Mesendoderm (in vitro differentiated cells): ENCODE data around the gene TNFRSF6B.

Source experiments
- DNase-seq: peaks from one replicate; pipeline ENCODE4 v3.0.0; 2013
- H2AK5ac ChIP-seq: 2 replicates; pipeline ENCODE4 v1.6.1; 2013; ENCODE audit warnings: low read length, inconsistent platforms
- H2BK120ac ChIP-seq: 2 replicates; pipeline ENCODE4 v1.6.1; 2013; ENCODE audit warnings: low read depth, mild to moderate bottlenecking, low read length, moderate library complexity, mixed read lengths
- H2BK15ac ChIP-seq: replicated peaks from 2 replicates; pipeline ENCODE4 v1.6.1; 2013; ENCODE audit warnings: low read depth, mild to moderate bottlenecking, moderate library complexity
- H2BK5ac ChIP-seq: 2 replicates; pipeline ENCODE4 v1.6.1; 2013; ENCODE audit warnings: low read length, inconsistent platforms
- H3K18ac ChIP-seq: 2 replicates; pipeline ENCODE4 v1.6.1; 2013; ENCODE audit warnings: mild to moderate bottlenecking, low read length, mixed read lengths
- H3K23ac ChIP-seq: one replicate; pipeline ENCODE4 v1.6.1; 2013; ENCODE audit warnings: low read length
- H3K27ac ChIP-seq: 2 replicates; pipeline ENCODE4 v1.5.1; 2013; ENCODE audit warnings: low read depth, mild to moderate bottlenecking, inconsistent platforms, low read length, moderate library complexity
- H3K27me3 ChIP-seq: 2 replicates; pipeline ENCODE4 v1.6.1; 2013; ENCODE audit warnings: low read length, control low read depth, mild to moderate bottlenecking, inconsistent platforms; ENCODE audit not compliant: insufficient read depth, poor library complexity
- H3K36me3 ChIP-seq: 2 replicates; pipeline ENCODE4 v1.6.1; 2013; ENCODE audit warnings: low read length, inconsistent platforms; ENCODE audit not compliant: control insufficient read depth, insufficient read depth
- H3K4ac ChIP-seq: one replicate; pipeline ENCODE4 v1.6.1; 2013; ENCODE audit warnings: low read depth, mild to moderate bottlenecking, low read length, moderate library complexity
- H3K4me1 ChIP-seq: 2 replicates; pipeline ENCODE4 v1.6.1; 2013; ENCODE audit warnings: low read depth, low read length, inconsistent platforms; ENCODE audit not compliant: control insufficient read depth
- H3K4me2 ChIP-seq: 2 replicates; pipeline ENCODE4 v1.6.1; 2013; ENCODE audit warnings: low read length
- H3K4me3 ChIP-seq: 2 replicates; pipeline ENCODE4 v1.5.1; 2013; ENCODE audit warnings: mild to moderate bottlenecking, low read length
- H3K56ac ChIP-seq: one replicate; pipeline ENCODE4 v1.6.1; 2013; ENCODE audit warnings: low read length
- H3K79me1 ChIP-seq: 2 replicates; pipeline ENCODE4 v1.6.1; 2013; ENCODE audit warnings: low read length, inconsistent platforms
- H3K79me2 ChIP-seq: 2 replicates; pipeline ENCODE4 v1.6.1; 2013; ENCODE audit warnings: mild to moderate bottlenecking, low read length; ENCODE audit not compliant: control insufficient read depth, insufficient read depth
- H3K9ac ChIP-seq: 2 replicates; pipeline ENCODE4 v1.6.1; 2013; ENCODE audit warnings: low read length, inconsistent platforms
- H4K5ac ChIP-seq: one replicate; pipeline ENCODE4 v1.6.1; 2013; ENCODE audit warnings: low read length
- H4K8ac ChIP-seq: one replicate; pipeline ENCODE4 v1.6.1; 2013; ENCODE audit warnings: low read depth, mild to moderate bottlenecking, control low read depth, low read length, moderate library complexity
- WGBS: extraction: QIAGEN DNeasy Blood & Tissue Kit; methylation state at CpG from one replicate; pipeline ENCODE4 v1.1.7; 2013; ENCODE audit warnings: low lambda C conversion rate, missing lambda C conversion rate; ENCODE audit not compliant: insufficient coverage; ENCODE audit errors: extremely low coverage; 5-methylcytosine and 5-hydroxymethylcytosine counted together

The TNFRSF6B gene

DNA sequence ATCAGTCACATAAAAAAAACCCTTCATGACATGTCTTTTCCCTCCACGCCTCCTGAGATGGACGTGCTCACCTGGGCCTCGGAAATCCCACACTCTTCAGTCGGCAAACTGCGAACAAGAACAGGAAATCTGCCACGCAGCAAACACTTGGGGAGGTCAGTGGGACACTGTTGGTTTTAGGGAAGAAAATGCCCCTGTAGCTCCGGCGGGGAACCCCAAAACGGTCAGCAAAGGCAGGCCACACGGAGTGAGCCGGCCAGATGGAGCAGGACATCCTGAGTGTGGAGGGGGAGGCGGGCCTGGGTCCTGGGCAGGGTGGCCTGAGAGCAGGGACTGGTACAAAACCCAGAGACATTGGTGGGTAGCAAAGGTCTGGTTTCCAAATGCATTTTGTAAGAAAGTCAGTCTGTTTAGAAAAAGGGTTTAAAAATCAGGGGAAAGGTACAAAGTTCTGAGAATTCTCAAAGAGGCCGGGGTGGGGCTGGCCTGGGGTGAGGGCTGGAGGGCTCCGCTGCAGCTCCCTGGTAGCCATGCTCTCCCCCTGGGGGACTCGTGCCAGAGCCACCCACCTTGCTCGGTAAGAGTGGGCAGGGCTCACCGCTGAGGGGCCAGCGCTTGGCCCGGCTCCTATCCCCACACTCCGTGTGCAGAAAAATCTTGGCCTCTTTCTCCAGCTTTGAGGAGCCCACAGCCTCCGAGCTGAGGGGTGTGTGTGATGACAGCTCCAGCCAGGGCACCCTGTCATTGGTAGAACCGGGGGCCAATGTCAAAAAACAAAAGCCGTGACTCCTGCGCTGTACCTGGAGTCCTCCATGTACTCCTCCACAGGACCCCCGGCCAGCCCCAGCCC lies 48.3 kb downstream of the TNFRSF6B start:
- Histone ChIP-seq H3K23ac (no peak overlapping the region), H2BK15ac (no peak overlapping the region), H3K4ac (no peak overlapping the region), H3K79me1 (no peaks in the 10 kb centered on the region), H4K8ac (no peak overlapping the region), H2BK5ac (no peak overlapping the region), H3K4me3 (no peak overlapping the region), H3K4me2 (no peak overlapping the region), H3K27ac (no peak overlapping the region), H2AK5ac (no peak overlapping the region), H3K27me3 (no peaks in the 10 kb centered on the region), H3K18ac (no peak overlapping the region), H3K36me3 (no peaks in the 10 kb centered on the region), H4K5ac (no peak overlapping the region), H3K56ac (no peak overlapping the region), H2BK120ac (no peak overlapping the region), H3K9ac (no peak overlapping the region), H3K79me2 (no peaks in the 10 kb centered on the region), H3K4me1 (no peaks in the 10 kb centered on the region)
- no peak for DNase-seq
- WGBS = no CpG with 5 or more reads among the region's 25 CpGs

DNA sequence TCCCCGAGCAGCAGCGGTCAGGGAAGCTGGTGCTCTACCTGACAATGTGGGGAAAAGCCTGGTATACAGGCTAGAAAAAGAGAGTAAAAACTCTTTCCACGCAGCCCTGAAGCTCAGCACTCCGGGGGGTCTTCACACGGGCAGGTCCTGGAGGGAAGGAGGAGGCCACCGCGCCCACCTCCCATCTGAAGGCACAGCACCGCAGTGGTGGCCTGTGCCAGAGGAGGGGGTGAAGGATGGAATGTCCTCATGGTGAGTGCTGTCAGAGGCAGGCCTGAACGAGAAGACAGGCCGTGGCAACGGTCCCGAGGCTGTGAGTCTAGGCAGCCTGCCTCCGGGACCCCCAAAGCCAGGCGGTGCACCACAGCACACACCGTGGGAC lies 49.0 kb downstream of the TNFRSF6B start:
- no peaks in the 10 kb centered on the region for H3K27me3 ChIP-seq
- H3K4me1 ChIP-seq = no peaks in the 10 kb centered on the region
- H3K79me2 ChIP-seq = no peaks in the 10 kb centered on the region
- H4K8ac ChIP-seq = no peak overlapping the region
- no CpG with 5 or more reads among the region's 15 CpGs for WGBS
- H2BK5ac ChIP-seq = no peak overlapping the region
- H2AK5ac ChIP-seq = no peak overlapping the region
- H3K4me3 ChIP-seq = no peak overlapping the region
- no peak overlapping the region for H3K56ac ChIP-seq
- H3K27ac ChIP-seq = no peak overlapping the region
- H3K36me3 ChIP-seq = no peaks in the 10 kb centered on the region
- no peak overlapping the region for H3K23ac ChIP-seq
- H2BK120ac ChIP-seq = no peak overlapping the region
- H3K79me1 ChIP-seq = no peaks in the 10 kb centered on the region
- H2BK15ac ChIP-seq = no peak overlapping the region
- no peak overlapping the region for H3K18ac ChIP-seq
- H3K4ac ChIP-seq = no peak overlapping the region
- H3K9ac ChIP-seq = no peak overlapping the region
- no peak overlapping the region for H4K5ac ChIP-seq
- DNase-seq = no peak
- H3K4me2 ChIP-seq = no peak overlapping the region

DNA sequence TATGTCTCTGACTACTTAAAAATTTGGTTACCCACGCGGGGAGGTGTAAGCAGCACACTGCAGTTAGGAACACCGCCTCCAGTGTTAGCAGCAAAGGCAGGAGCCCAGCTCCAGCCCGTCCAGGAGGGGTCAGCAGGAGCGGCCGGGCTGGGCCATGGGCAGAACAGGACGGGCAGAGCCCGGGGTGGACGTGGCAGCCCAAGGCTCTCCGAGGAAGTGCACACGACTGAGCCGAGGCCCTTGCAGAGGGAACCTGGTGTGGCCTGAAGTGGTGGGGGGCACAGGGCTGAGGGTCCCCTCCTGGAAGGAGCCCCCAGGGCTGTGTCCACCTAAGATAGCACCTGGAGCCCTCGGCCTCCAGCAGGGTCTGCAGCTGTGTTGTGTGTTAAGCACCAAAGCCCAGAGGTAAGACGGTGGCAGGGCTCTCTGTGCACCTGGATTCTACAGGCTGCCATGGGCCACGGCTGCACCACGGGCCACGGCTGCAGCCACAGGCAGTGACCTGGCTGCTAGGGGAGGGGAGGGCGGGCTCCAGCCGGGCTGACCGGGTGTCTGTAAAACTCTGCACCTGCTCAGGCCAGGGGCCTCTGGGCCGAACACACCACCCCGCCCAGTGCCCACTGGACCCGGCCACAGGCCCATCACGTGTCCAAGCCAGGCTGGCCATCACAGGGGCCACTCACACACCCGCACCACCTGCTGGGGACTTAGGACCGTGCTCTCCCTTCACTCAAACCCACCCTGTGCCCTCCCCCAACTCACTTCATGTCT lies 49.7 kb downstream of the TNFRSF6B start:
- no peak overlapping the region for H3K23ac ChIP-seq
- H3K4me1 ChIP-seq = no peaks in the 10 kb centered on the region
- no peaks in the 10 kb centered on the region for H3K79me1 ChIP-seq
- H3K27ac ChIP-seq = no peak overlapping the region
- no peak overlapping the region for H4K5ac ChIP-seq
- no peak overlapping the region for H2AK5ac ChIP-seq
- no peak overlapping the region for H2BK5ac ChIP-seq
- no peak overlapping the region for H2BK120ac ChIP-seq
- H3K18ac ChIP-seq = no peak overlapping the region
- no peaks in the 10 kb centered on the region for H3K27me3 ChIP-seq
- no peak overlapping the region for H2BK15ac ChIP-seq
- no peaks in the 10 kb centered on the region for H3K36me3 ChIP-seq
- WGBS = no CpG with 5 or more reads among the region's 26 CpGs
- H3K4me2 ChIP-seq = no peak overlapping the region
- H3K4ac ChIP-seq = no peak overlapping the region
- no peak overlapping the region for H3K9ac ChIP-seq
- no peak overlapping the region for H4K8ac ChIP-seq
- no peaks in the 10 kb centered on the region for H3K79me2 ChIP-seq
- H3K4me3 ChIP-seq = no peak overlapping the region
- no peak for DNase-seq
- no peak overlapping the region for H3K56ac ChIP-seq

- no peak for DNase-seq
- no peaks in the 10 kb centered on the region for H3K4me1 ChIP-seq
- H2BK5ac ChIP-seq = no peak overlapping the region
- H4K8ac ChIP-seq = no peak overlapping the region
- H3K27me3 ChIP-seq = no peaks in the 10 kb centered on the region
- H3K79me1 ChIP-seq = no peaks in the 10 kb centered on the region
- H3K9ac ChIP-seq = no peak overlapping the region
- H3K79me2 ChIP-seq = no peaks in the 10 kb centered on the region
- H3K27ac ChIP-seq = no peak overlapping the region
- no peak overlapping the region for H3K4me3 ChIP-seq
- H2BK15ac ChIP-seq = no peak overlapping the region
- no peak overlapping the region for H3K23ac ChIP-seq
- H2BK120ac ChIP-seq = no peak overlapping the region
- H3K36me3 ChIP-seq = no peaks in the 10 kb centered on the region
- H3K56ac ChIP-seq = no peak overlapping the region
- no peak overlapping the region for H2AK5ac ChIP-seq
- H3K18ac ChIP-seq = no peak overlapping the region
- H3K4me2 ChIP-seq = no peak overlapping the region
- WGBS = no CpG with 5 or more reads among the region's 47 CpGs
- no peak overlapping the region for H4K5ac ChIP-seq
- no peak overlapping the region for H3K4ac ChIP-seq
Measured at GRCh38 chr20:63746751-63747315, 50.4 kb downstream of the TNFRSF6B start.

- H2BK120ac ChIP-seq = no peak overlapping the region
- no peak overlapping the region for H4K5ac ChIP-seq
- no peak overlapping the region for H3K4me2 ChIP-seq
- no peak overlapping the region for H3K56ac ChIP-seq
- H3K36me3 ChIP-seq = no peaks in the 10 kb centered on the region
- H2BK5ac ChIP-seq = no peak overlapping the region
- no peaks in the 10 kb centered on the region for H3K27me3 ChIP-seq
- H2BK15ac ChIP-seq = no peak overlapping the region
- DNase-seq = no peak
- H3K79me1 ChIP-seq = no peaks in the 10 kb centered on the region
- H3K4ac ChIP-seq = no peak overlapping the region
- H3K27ac ChIP-seq = no peak overlapping the region
- no peaks in the 10 kb centered on the region for H3K4me1 ChIP-seq
- no peak overlapping the region for H3K4me3 ChIP-seq
- H4K8ac ChIP-seq = no peak overlapping the region
- no peak overlapping the region for H3K23ac ChIP-seq
- WGBS = no CpG with 5 or more reads among the region's 13 CpGs
- no peak overlapping the region for H3K18ac ChIP-seq
- H2AK5ac ChIP-seq = no peak overlapping the region
- H3K9ac ChIP-seq = no peak overlapping the region
- no peaks in the 10 kb centered on the region for H3K79me2 ChIP-seq
Measured at GRCh38 chr20:63747622-63748069, 51.2 kb downstream of the TNFRSF6B start.
